ENCODE measurements around the gene ARHGEF26.

ARHGEF26 gene

DNA sequence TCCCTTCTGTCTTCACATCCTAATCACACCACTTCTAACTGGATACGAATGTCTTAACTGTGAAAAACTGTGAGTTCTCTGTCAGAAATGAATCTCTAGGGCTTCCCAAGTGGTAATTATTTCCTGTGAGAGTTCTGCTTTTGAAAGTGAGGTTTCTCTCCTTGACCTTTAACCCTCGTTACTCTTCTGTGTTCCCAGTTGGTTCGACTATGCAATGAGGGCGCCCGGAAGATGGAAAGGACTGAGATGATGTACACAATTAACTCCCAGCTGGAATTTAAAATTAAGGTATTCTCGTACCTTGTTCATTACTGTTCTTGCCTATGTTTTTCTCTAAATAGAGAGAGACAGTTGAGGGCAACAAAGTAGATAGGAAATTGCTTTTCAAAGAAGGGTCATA, 96.5 kb downstream of the ARHGEF26 start:
- Histone ChIP-seq H3K9ac (ENCODE audit: low read depth, low read length) (no peak overlapping the region), H3K9me3 (ENCODE audit: insufficient read depth, low read depth, low read length) (no peaks in the 10 kb centered on the region; the same call in 1 of the 2 replicates), H3K4me3 (ENCODE audit: low read length) (no peak overlapping the region), H3K36me3 (ENCODE audit: insufficient read depth, low read depth, low read length) (peaks cover 7% of the 10 kb centered on the region; the same call in 1 of the 2 replicates), H3K27me3 (ENCODE audit: insufficient read depth, low read length) (no peaks in the 10 kb centered on the region), H3K27ac (ENCODE audit: low read length) (no peak overlapping the region), H3K4me1 (ENCODE audit: insufficient read depth, low read length) (no peaks in the 10 kb centered on the region)

DNA sequence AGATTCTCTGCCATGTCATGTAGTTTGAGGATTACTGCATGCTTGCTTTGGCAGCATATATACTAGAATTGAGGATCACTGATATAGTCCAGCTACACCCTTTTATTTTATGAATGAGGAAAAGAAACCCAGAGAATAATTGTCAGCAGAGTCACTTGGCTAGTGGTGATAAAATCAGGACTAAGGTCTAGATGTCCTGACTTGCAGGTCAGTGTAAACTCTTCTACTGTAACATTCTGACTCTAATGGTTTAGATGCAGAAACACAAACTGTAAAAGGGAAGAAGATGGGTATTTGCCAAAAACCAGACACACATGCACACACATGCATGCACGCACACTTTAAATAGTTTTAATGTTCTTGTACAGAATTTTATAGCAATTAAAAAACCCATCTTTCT, 97.5 kb downstream of the ARHGEF26 start:
- Histone ChIP-seq H3K36me3 (ENCODE audit: insufficient read depth, low read depth, low read length) (peaks cover 7% of the 10 kb centered on the region; the same call in 1 of the 2 replicates), H3K4me3 (ENCODE audit: low read length) (no peak overlapping the region), H3K4me1 (ENCODE audit: insufficient read depth, low read length) (no peaks in the 10 kb centered on the region), H3K27me3 (ENCODE audit: insufficient read depth, low read length) (no peaks in the 10 kb centered on the region), H3K27ac (ENCODE audit: low read length) (no peak overlapping the region), H3K9me3 (ENCODE audit: insufficient read depth, low read depth, low read length) (no peaks in the 10 kb centered on the region), H3K9ac (ENCODE audit: low read depth, low read length) (no peak overlapping the region)

DNA sequence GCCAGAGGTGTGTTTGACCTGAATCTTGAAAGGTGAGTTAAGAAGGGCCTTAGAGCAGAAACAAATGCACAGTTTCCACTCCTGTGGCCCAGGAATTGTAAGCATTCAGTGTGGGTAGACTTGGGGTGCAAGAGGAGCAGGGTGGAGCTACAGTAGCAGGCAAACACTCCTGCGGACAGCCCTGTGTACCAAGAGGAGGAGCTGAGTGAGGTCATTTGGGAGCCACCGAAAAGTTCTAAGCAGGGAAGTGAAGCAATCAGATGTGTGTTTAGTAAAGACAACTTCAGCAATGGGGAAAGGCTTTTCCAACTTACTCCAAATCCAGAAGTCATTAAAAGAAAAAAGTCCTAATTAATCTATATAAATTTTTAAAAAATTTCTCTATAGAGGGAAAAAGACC, 99.3 kb downstream of the ARHGEF26 start:
- Histone ChIP-seq H3K4me1 (ENCODE audit: insufficient read depth, low read length) (no peaks in the 10 kb centered on the region), H3K27ac (ENCODE audit: low read length) (no peak overlapping the region), H3K4me3 (ENCODE audit: low read length) (no peak overlapping the region)

DNA sequence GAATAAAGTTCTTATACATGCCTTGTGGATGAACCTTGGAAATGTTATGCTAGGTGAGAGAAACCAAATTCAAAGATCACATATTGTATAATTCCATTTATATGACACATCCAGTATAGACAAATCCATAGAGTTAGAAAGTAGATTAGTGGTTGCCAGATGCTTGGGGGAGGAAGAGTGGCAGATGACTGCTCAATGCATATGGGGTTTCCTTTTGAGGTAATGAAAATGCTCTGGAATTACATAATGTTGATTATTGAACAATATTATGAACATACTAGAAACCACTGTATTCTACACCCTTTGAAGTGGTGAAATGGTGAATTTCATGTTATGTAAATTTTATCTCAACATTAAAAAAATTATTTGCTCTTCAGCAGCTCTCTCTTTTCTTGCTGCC, 102.3 kb downstream of the ARHGEF26 start:
- no peak overlapping the region for H3K9ac ChIP-seq (ENCODE audit: low read depth, low read length)
- 0 out of 2 replicates have a peak, but pooled peaks cover under 1% of the 10 kb centered on the region for H3K4me1 ChIP-seq (ENCODE audit: insufficient read depth, low read length)
- H3K36me3 ChIP-seq (ENCODE audit: insufficient read depth, low read depth, low read length): peaks cover 7% of the 10 kb centered on the region; the same call in 1 of the 2 replicates
- no peaks in the 10 kb centered on the region for H3K27me3 ChIP-seq (ENCODE audit: insufficient read depth, low read length)
- H3K4me3 ChIP-seq (ENCODE audit: low read length): no peak overlapping the region
- H3K9me3 ChIP-seq (ENCODE audit: insufficient read depth, low read depth, low read length): no peaks in the 10 kb centered on the region
- H3K27ac ChIP-seq (ENCODE audit: low read length): no peak overlapping the region

More for the DNA sequence above, 99.3 kb downstream of the ARHGEF26 start:
- no peaks in the 10 kb centered on the region for H3K27me3 ChIP-seq (ENCODE audit: insufficient read depth, low read length)
- H3K36me3 ChIP-seq (ENCODE audit: insufficient read depth, low read depth, low read length): peaks cover 7% of the 10 kb centered on the region; the same call in 1 of the 2 replicates
- no peaks in the 10 kb centered on the region for H3K9me3 ChIP-seq (ENCODE audit: insufficient read depth, low read depth, low read length)
- no peak overlapping the region for H3K9ac ChIP-seq (ENCODE audit: low read depth, low read length)

DNA sequence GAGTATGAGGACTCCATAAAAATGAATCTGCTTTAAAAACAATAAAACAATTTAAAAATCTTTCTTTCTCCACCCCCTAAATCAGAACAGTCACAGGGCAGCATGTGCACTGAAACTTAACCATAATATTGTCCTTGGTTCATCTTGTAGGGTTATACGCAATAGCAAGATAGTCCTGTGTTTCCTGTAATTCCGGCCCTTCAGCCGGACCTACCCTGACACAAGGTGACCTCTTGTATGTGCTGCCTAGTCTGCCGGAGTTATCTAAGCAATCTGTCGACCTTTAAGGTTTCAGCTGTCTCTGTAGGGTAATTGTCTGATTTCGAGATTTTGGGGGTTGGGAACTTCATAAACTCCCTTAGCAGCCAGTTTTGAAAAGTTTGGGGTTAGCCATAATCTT, 103.2 kb downstream of the ARHGEF26 start:
- no peaks in the 10 kb centered on the region for H3K36me3 ChIP-seq (ENCODE audit: insufficient read depth, low read depth, low read length)
- H3K27ac ChIP-seq (ENCODE audit: low read length): no peak overlapping the region
- no peaks in the 10 kb centered on the region for H3K27me3 ChIP-seq (ENCODE audit: insufficient read depth, low read length)
- no peak overlapping the region for H3K4me3 ChIP-seq (ENCODE audit: low read length)
- 0 out of 2 replicates have a peak, but pooled peaks cover 4% of the 10 kb centered on the region for H3K4me1 ChIP-seq (ENCODE audit: insufficient read depth, low read length)
- no peaks in the 10 kb centered on the region for H3K9me3 ChIP-seq (ENCODE audit: insufficient read depth, low read depth, low read length)
- H3K9ac ChIP-seq (ENCODE audit: low read depth, low read length): no peak overlapping the region

DNA sequence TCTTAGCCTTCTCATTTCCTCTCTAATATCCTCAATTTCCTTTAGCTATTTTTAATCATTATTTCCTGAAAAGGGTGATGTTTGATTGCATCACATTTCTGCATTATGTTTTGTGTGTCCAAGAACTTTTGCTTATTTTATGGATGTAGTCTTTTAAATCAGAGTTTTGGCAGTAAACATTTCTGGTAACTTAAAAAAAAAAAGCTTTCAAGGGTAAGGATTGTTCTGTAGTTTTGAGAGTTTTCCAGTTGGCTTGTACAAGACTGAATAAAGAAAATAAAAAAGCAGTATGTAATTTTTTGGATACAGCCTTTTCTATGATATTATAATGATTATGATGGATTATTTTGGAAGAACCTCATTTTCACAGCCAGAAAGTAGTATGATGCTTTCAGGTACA, 103.7 kb downstream of the ARHGEF26 start:
- H3K4me1 ChIP-seq (ENCODE audit: insufficient read depth, low read length): 0 out of 2 replicates have a peak, but pooled peaks cover 4% of the 10 kb centered on the region
- no peak overlapping the region for H3K4me3 ChIP-seq (ENCODE audit: low read length)
- H3K9ac ChIP-seq (ENCODE audit: low read depth, low read length): no peak overlapping the region
- no peaks in the 10 kb centered on the region for H3K9me3 ChIP-seq (ENCODE audit: insufficient read depth, low read depth, low read length)
- H3K27me3 ChIP-seq (ENCODE audit: insufficient read depth, low read length): no peaks in the 10 kb centered on the region
- H3K27ac ChIP-seq (ENCODE audit: low read length): no peak overlapping the region
- no peaks in the 10 kb centered on the region for H3K36me3 ChIP-seq (ENCODE audit: insufficient read depth, low read depth, low read length)

DNA sequence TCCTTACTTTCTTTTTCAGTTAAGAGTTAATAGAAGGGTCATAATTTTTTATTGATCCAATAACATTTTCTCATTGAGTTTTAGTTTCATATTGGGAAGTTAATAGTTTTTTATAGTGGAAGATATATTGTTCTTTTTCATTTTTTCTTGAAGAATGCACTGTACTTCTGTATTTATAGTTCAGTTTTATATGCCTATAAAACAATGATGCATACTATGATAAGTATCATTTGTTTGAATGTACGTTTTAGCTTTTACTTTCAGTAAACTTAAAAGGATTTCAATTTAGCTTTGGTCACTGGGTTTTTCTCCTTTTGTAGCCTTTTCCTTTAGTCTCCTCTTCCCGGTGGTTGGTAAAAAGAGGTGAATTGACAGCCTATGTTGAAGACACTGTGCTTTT, 104.3 kb downstream of the ARHGEF26 start:
- Histone ChIP-seq H3K4me3 (ENCODE audit: low read length) (no peak overlapping the region), H3K4me1 (ENCODE audit: insufficient read depth, low read length) (0 out of 2 replicates have a peak, but pooled peaks cover 4% of the 10 kb centered on the region)

DNA sequence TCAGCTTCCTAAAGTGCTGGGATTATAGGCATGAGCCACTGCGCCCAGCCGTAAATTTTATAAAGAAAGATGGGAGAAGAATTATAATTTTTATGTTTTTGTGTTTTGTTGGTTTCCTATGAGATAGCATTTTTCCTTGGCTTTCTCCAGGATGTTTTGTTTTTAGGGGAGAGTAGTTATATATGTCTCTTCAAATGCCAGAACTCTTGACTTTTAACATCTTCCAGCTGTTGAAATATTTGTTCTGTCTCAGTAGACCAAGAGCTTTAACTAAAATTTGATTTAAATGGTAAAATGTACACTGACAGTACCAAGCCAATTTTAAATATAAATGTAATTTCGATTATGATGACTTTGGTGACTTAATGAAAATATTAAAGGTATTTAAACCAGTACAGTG, 106.3 kb downstream of the ARHGEF26 start:
- Histone ChIP-seq H3K36me3 (ENCODE audit: insufficient read depth, low read depth, low read length) (no peaks in the 10 kb centered on the region), H3K9ac (ENCODE audit: low read depth, low read length) (no peak overlapping the region), H3K27ac (ENCODE audit: low read length) (no peak overlapping the region), H3K27me3 (ENCODE audit: insufficient read depth, low read length) (no peaks in the 10 kb centered on the region), H3K4me3 (ENCODE audit: low read length) (no peak overlapping the region), H3K4me1 (ENCODE audit: insufficient read depth, low read length) (0 out of 2 replicates have a peak, but pooled peaks cover 4% of the 10 kb centered on the region), H3K9me3 (ENCODE audit: insufficient read depth, low read depth, low read length) (no peaks in the 10 kb centered on the region)

More for the DNA sequence above, 104.3 kb downstream of the ARHGEF26 start:
- Histone ChIP-seq H3K9me3 (ENCODE audit: insufficient read depth, low read depth, low read length) (no peaks in the 10 kb centered on the region), H3K9ac (ENCODE audit: low read depth, low read length) (no peak overlapping the region), H3K27me3 (ENCODE audit: insufficient read depth, low read length) (no peaks in the 10 kb centered on the region), H3K36me3 (ENCODE audit: insufficient read depth, low read depth, low read length) (no peaks in the 10 kb centered on the region), H3K27ac (ENCODE audit: low read length) (no peak overlapping the region)

DNA sequence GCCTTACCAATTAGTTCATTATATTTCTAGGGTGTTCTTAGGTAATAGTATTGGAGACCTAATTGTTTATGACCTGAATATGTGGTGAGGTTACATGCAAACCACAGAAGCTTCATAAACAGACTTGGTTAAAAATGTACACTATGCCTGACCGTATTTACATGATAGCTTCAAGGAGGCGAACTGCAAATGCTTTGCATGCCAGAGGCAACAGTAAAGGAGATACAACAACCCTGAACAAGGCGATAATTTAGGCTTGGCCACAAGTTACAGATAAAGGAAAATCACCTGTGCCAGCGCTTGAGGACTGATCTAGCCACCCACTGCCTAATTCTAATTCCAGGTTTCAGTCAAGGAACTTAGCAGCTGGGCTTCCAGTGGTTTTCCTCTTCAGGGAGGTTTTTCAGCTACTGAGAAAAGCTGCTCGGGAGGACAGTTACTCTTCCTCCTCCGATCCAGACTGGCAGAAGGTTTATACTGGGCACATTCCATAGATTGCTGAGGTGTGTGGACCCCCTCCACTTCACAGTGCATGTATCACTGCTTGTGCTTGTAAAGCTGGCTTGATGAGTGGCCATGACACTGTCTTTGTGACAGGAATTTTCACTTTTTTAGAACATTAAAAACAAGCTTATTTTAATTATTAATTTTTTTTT, 107.5 kb downstream of the ARHGEF26 start:
- no peak overlapping the region for H3K27ac ChIP-seq (ENCODE audit: low read length)
- no peaks in the 10 kb centered on the region for H3K9me3 ChIP-seq (ENCODE audit: insufficient read depth, low read depth, low read length)
- H3K27me3 ChIP-seq (ENCODE audit: insufficient read depth, low read length): no peaks in the 10 kb centered on the region
- 0 out of 2 replicates have a peak, but pooled peaks cover 4% of the 10 kb centered on the region for H3K4me1 ChIP-seq (ENCODE audit: insufficient read depth, low read length)
- H3K36me3 ChIP-seq (ENCODE audit: insufficient read depth, low read depth, low read length): no peaks in the 10 kb centered on the region
- H3K4me3 ChIP-seq (ENCODE audit: low read length): no peak overlapping the region
- H3K9ac ChIP-seq (ENCODE audit: low read depth, low read length): no peak overlapping the region

DNA sequence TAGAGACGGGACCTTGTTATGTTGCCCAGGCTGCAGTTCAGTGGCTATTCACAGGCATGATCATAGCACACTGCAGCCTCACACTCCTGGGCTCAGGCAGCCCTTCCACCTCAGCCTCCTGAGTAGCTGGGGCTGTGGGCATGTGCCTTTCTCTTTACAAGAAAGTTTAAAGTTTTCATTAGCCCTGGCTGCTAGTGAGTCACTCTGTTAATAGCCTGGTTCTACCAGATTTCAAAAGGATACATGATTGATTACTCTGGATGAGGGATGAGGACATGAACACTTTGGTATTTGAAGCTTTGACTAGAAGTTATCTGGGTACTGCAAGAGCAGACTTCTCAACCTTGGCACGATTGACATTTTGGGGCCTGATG, 108.0 kb downstream of the ARHGEF26 start:
- no peak overlapping the region for H3K27ac ChIP-seq (ENCODE audit: low read length)
- no peaks in the 10 kb centered on the region for H3K36me3 ChIP-seq (ENCODE audit: insufficient read depth, low read depth, low read length)
- H3K27me3 ChIP-seq (ENCODE audit: insufficient read depth, low read length): no peaks in the 10 kb centered on the region
- H3K4me3 ChIP-seq (ENCODE audit: low read length): no peak overlapping the region
- 0 out of 2 replicates have a peak, but pooled peaks cover 4% of the 10 kb centered on the region for H3K4me1 ChIP-seq (ENCODE audit: insufficient read depth, low read length)
- no peaks in the 10 kb centered on the region for H3K9me3 ChIP-seq (ENCODE audit: insufficient read depth, low read depth, low read length)
- no peak overlapping the region for H3K9ac ChIP-seq (ENCODE audit: low read depth, low read length)

DNA sequence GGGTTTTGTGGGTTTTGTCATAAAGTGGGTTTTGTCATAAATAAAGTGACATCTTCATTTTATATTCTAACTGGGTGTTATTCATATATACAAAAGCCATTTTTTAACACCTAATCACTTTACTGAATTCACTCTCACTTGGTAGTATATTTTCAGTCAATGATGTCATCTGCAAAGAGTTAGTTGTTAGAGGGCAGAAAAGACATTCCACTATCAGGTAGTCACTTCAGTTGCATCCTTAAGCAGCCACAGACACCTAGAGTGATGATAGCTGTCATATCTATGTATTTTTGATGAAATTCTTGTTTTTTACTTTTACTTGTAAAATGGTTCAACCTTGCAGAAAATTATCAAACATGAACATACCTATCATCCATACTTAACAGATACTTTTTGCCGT, 114.1 kb downstream of the ARHGEF26 start:
- peaks cover 2% of the 10 kb centered on the region; the same call in 1 of the 2 replicates for H3K36me3 ChIP-seq (ENCODE audit: insufficient read depth, low read depth, low read length)

DNA sequence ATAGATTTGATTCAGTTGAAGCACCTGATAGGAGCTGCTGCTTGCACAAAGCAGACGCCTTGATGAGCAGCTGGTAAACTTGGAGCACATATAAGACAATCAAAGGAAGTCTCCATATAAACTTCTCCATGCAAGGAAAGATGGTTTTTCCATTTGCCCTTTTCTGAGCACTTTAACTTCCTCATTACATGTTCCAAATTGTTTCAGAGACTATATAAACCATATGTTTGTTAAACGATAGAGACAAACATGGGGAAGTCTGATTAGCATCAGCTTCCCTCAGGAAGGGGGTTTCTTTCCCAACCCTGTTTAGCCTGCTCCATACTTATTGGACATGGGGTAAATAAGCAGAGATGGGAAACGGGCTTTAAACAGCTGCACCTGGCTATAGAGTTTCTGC, 115.1 kb downstream of the ARHGEF26 start:
- no peaks in the 10 kb centered on the region for H3K27me3 ChIP-seq (ENCODE audit: insufficient read depth, low read length)
- H3K9me3 ChIP-seq (ENCODE audit: insufficient read depth, low read depth, low read length): no peaks in the 10 kb centered on the region
- H3K27ac ChIP-seq (ENCODE audit: low read length): no peak overlapping the region

More for the DNA sequence above, 114.1 kb downstream of the ARHGEF26 start:
- Histone ChIP-seq H3K27ac (ENCODE audit: low read length) (no peak overlapping the region), H3K9me3 (ENCODE audit: insufficient read depth, low read depth, low read length) (no peaks in the 10 kb centered on the region), H3K27me3 (ENCODE audit: insufficient read depth, low read length) (no peaks in the 10 kb centered on the region), H3K4me1 (ENCODE audit: insufficient read depth, low read length) (no peaks in the 10 kb centered on the region), H3K4me3 (ENCODE audit: low read length) (no peak overlapping the region), H3K9ac (ENCODE audit: low read depth, low read length) (no peak overlapping the region)

More for the DNA sequence above, 115.1 kb downstream of the ARHGEF26 start:
- H3K4me3 ChIP-seq (ENCODE audit: low read length): no peak overlapping the region
- no peak overlapping the region for H3K9ac ChIP-seq (ENCODE audit: low read depth, low read length)
- peaks cover 10% of the 10 kb centered on the region; the same call in 1 of the 2 replicates for H3K36me3 ChIP-seq (ENCODE audit: insufficient read depth, low read depth, low read length)
- H3K4me1 ChIP-seq (ENCODE audit: insufficient read depth, low read length): no peaks in the 10 kb centered on the region
